HG02798 (cell line): Measurements from ENCODE around the gene JAM3.
"Not testable (repeated sequence)": the region's sequence is repeated elsewhere in the genome, so short reads cannot be mapped to it uniquely, and the experiment has no call there.

Source experiments
- ATAC-seq: cut with Tn5 transposase; IDR thresholded peaks from one replicate; pipeline ENCODE4 v1.9.1; 2021; ENCODE audit warnings: mild to moderate bottlenecking; ENCODE audit not compliant: unreplicated experiment, poor library complexity

Gene JAM3

GRCh38 chr11:134055029-134055428 lies 13.8 kb upstream of the JAM3 start:
- ATAC-seq: no peak

- no peak for ATAC-seq
These were observed 8.6 kb upstream of the JAM3 start for GRCh38 chr11:134060316-134060715.

GRCh38 chr11:134062265-134063123 lies 6.4 kb upstream of the JAM3 start:
- ATAC-seq: no peak

- ATAC-seq: no peak
These were observed 5.8 kb upstream of the JAM3 start for GRCh38 chr11:134063124-134063495.

- no peak for ATAC-seq
These were observed 4.7 kb upstream of the JAM3 start for GRCh38 chr11:134063991-134064747.

- ATAC-seq: no peak
These were observed 3.5 kb upstream of the JAM3 start for GRCh38 chr11:134065381-134065780.

- ATAC-seq: no peak
These were observed 1.7 kb upstream of the JAM3 start for GRCh38 chr11:134066943-134067885.

- peak; percentile 9 for ATAC-seq
These were observed 812 bp downstream of the JAM3 start for GRCh38 chr11:134069426-134070341.

GRCh38 chr11:134070342-134070845 lies 1.5 kb downstream of the JAM3 start:
- no peak for ATAC-seq

GRCh38 chr11:134071306-134071705 lies 2.4 kb downstream of the JAM3 start:
- ATAC-seq: no peak

GRCh38 chr11:134071766-134072402 lies 3.0 kb downstream of the JAM3 start:
- ATAC-seq: no peak

GRCh38 chr11:134072844-134073243 lies 4.0 kb downstream of the JAM3 start:
- peak; percentile 59 for ATAC-seq

GRCh38 chr11:134074346-134074745 lies 5.5 kb downstream of the JAM3 start:
- no peak for ATAC-seq

- ATAC-seq: no peak
These were observed 5.9 kb downstream of the JAM3 start for GRCh38 chr11:134074766-134075165.

- no peak for ATAC-seq
These were observed 10.4 kb downstream of the JAM3 start for GRCh38 chr11:134079317-134079716.

GRCh38 chr11:134081258-134081657 lies 12.4 kb downstream of the JAM3 start:
- not testable (repeated sequence) for ATAC-seq

GRCh38 chr11:134082990-134083389 lies 14.1 kb downstream of the JAM3 start:
- ATAC-seq: no peak

- no peak for ATAC-seq
These were observed 17.5 kb downstream of the JAM3 start for GRCh38 chr11:134086376-134086775.

- ATAC-seq: not testable (repeated sequence)
These were observed 23.1 kb downstream of the JAM3 start for GRCh38 chr11:134092006-134092405.
